Activated naive CD4-positive, alpha-beta T cell treated with Interleukin-2 at 50 U/mL for 16 hours (primary cell): ENCODE data around the gene ANAPC10.
"Not testable (repeated sequence)": the region's sequence is repeated elsewhere in the genome, so short reads cannot be mapped to it uniquely, and the experiment has no call there.

ENCODE experiments used
- DNase-seq: peaks from one replicate; pipeline ENCODE4 v3.0.0-alpha.2; 2020

The ANAPC10 gene, protein sequence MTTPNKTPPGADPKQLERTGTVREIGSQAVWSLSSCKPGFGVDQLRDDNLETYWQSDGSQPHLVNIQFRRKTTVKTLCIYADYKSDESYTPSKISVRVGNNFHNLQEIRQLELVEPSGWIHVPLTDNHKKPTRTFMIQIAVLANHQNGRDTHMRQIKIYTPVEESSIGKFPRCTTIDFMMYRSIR

DNA sequence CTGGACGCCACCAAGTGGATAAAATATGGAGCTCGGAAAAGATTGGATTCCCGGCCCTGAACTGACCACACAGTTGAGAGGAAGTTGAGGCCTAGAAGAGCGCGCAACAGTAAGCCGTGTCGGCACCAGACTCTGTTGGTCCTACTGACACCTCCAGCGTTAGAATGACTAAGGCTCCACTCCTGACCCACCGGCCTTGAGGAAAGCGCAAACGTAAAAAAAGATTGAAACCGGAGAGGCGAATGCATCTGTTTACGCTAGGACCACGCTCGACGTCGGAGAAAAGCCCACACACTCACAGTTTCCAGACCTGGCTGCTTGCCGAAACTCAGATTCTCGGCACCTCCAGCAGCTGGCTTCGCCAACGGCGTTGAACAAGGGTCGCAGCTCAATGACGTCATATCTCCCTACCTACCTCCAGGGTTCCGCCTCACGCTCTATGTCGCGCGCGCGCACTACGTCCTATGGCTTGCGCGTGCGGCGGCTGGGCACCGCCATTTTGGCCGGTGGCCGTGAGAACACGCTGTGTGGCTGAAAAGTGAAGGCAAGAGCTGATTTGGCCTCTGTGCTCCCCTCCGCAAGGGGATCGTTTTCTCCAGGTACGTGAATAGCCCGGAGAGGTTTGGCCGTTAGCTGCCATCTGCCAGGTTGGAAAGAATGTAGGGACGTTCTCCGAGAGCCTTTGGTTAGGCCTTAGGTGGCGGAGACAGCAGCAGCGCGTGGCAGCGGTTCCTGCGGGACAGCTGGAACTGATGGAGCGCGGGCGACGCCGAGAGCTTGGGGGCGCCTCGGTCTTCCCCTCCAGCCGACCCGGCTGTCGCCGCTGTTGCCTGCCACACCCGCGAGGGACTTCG lies at the start of gene ANAPC10, which contains the start of gene ABCE1:
Gene ANAPC10, minus strand, starts transcription at position 376 of the 854 bp plus-strand sequence. CDS start 2,097 bp downstream, outside the sequence.
Gene ABCE1, plus strand, starts transcription at position 491 of the 854 bp plus-strand sequence. CDS start 6,102 bp downstream, outside the sequence.
- DNase-seq: peak; percentile 96

DNA sequence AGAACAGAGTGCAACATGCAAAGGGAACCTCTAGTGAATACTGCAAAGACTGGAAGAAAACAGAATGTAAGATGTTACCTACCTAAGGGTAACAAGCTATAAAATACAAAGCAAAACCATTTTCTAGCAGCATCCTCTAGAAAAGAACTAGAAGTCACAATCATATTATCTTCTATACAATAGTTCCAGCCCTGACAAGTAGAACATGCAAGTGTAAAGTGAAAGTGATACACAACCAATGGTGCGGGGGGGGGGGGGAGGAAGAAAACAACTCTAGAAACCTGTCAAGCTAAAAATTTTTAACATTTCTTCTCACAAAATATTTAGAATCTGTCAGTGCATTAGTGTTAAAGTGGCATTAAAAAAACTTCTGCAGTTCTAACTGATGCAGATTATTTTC lies 38.2 kb upstream of the ANAPC10 start:
- DNase-seq: not testable (repeated sequence)

DNA sequence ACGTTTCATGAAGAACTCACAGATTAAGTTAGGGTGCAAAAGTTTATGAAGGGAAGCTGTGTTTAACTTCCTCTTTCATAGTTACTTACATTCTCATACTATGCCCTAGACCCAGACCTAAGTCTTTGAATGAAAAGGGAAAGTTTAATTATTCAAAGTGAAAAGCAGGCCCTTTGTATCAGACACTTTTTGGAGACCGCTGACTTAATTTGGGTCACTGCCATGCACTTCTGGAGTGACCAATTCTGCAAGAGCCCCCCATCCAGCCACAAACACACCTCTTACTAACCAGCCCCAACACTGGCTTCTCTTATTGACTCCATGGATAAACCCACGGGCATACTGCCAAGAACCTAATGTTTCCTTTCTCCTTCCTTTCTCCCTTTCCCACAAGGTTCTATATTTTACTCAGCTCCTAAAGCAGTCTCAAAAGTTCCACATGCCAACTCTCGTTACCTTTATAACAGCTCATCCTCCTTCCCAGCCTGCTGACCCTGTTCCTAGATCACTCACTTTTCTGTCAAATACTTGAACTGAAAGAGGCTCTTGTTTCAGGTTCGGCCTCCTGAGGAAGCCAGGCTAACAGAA lies 34.6 kb upstream of the ANAPC10 start:
- DNase-seq: no peak

DNA sequence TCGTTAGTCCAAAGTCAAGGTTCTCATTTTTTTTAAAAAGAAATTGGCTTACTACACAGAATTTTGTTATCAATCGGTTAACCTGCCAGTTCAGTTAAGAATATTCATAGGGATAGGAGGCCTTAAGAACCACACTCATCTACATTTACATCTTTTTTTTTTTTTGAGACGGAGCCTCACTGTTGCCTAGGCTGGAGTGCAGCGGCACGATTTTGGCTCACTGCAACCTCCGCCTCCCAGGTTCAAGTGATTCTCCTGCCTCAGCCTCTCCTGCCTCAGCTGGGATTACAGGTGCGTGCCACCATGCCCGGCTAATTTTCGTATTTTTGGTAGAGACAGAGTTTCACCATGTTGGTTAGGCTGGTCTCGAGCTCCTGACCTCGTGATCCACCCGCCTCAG lies 33.9 kb upstream of the ANAPC10 start:
- DNase-seq: no peak

DNA sequence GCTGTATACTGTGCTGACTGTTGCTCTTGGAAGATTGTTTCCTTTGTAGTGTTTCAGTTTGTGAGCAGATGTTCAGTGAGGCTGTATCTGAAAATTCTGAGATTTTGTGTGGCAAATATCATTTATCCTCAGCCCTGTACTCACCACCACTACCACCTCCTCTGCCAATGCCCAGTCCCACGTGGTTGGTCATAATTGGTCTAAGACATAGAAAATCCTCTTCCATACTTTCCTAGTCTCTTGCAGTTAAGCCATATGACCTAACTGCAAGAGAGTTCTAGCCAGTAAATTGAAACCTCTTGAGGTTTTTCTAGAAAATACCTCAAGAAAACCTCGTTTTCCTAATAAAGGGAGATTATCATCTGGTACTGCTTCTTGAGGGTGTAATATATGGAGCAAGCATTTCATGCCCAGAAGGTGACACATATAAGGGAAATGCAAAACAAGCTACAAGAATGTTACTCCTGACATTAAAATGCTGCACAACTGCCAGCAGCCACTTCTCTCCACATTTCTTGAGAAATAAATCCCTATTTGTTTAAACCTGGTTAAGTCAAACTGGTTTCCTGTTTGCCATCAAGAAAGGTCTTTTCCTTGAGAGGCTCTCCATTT lies 32.9 kb upstream of the ANAPC10 start:
- no peak for DNase-seq

DNA sequence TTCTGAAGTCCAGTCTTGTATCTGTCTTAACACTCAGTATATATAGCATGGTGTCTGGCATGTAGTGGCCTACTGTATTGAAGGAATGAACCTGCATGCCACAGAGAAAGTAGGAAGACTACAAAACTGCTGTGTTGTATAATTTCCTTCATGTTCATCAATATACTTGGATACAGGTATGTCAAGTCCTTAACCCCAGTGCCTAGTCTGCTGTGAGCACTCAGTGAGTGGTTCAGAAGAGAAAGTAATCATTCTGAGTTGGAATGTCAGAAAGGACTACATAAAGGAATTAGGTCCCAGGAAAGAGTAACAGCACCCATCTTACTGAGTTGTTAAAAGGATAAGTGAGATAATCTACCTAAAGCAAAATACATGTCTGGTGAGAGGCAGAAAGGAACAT lies 32.1 kb upstream of the ANAPC10 start:
- DNase-seq: no peak

DNA sequence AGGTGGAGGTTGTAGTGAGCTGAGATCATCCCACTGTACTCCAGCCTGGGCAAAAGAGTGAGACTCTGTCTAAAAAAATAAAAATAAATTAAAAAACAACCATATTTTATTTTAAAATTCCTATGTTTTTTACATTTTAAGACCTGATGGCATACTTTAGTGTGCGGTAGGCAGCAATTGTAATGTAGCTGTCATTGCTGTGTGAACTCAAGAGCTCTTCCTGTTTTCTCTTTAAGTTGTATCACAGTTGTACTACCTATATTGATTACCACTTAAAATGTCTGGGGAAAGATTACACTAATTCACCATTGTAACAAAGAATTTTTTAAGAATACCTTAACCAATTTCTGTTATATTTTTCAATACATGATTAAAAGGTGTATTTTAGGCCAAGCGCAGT lies 27.4 kb upstream of the ANAPC10 start:
- DNase-seq: no peak

DNA sequence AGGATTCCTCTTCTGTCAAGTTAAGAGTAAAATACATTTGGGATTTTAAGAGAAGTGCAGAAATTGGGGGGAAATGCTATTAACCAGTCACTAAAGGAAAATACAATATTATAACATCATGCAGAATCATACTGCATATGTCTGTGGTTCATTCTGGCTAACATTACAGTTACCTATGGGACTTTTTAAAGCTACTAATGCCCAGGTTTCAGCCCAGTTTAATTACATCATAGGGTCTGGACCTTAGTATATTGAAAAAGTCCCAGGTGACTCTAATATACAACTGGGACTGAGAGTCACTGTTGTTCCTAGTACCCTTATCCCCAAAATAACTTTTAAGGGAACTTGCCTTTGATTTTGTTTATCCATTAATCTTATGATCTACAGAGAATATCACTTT lies 10.1 kb upstream of the ANAPC10 start:
- no peak for DNase-seq

DNA sequence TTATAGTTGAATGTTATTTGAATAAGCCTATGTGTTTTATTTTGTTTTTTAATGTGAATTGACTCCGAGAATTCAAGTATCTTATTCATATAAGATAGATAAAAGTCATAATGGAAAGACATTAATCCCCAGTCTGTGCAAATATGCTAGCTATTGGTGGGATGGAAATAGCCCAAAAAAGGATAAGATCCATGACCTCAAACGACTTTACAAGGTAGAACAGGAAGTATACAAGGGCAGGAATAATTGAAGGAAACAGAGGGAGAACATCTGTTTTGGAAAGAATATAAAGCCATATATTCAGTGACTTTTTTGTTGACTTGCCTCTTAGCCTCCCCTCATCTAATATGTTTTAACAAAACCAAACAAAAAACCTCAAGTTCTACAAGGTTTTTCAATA lies 9.1 kb upstream of the ANAPC10 start:
- no peak for DNase-seq

DNA sequence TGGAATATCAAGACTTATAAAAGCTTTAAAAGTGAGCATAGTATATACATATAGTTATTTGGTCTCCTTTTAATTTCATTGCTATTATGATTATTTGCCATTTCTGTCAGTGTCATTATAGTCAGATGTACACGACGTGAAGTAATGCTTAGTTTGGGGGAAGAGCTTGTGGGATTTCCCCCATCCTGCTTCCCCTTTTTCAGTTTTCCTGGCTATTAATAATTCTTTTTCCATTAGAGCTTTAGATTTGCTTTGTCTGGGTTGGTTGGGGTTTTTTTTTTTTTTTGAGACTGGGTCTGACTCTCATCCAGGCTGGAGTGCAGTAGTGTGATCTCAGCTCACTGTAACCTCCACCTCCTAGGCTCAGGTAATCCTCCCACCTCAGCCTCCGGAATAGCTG lies 5.5 kb upstream of the ANAPC10 start:
- DNase-seq: no peak

DNA sequence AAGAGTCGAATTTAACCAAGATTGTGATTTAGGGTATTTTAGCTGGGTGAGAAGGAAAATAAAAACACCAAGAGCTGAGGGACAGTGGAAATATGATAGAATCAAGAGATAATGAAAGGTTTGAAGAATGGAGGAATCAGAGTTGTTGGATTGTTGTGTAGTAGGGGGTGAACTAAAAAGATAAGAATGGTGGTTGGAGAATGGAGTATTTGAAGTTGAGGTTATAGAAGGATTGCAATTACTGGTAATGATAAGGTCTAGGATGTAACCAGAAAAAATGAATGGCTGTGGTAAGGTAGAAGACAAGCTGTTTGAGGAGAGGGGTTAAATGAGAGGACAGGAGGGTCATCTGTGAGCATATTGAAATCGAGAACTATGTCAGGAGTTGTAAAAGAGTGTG lies 4.6 kb upstream of the ANAPC10 start:
- no peak for DNase-seq

DNA sequence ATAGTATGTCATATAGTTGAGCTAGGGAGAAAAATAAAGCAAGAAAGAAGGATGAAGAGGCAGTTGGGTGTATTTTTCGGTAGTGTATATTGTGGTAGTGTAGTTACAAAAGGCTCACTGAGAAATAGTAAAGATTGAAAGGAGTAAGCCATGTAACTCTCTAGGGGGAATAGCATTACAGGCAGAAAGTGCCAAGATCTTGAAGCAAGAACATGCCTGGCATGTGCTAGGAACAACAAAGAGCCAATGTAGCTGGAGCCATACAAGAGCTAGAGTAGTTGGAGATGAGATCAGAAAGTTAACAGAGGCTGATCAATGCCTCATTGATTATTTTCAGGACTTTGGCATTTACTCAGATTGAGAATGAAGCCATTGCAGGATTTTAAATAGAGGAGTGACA lies 3.1 kb upstream of the ANAPC10 start:
- DNase-seq: no peak

DNA sequence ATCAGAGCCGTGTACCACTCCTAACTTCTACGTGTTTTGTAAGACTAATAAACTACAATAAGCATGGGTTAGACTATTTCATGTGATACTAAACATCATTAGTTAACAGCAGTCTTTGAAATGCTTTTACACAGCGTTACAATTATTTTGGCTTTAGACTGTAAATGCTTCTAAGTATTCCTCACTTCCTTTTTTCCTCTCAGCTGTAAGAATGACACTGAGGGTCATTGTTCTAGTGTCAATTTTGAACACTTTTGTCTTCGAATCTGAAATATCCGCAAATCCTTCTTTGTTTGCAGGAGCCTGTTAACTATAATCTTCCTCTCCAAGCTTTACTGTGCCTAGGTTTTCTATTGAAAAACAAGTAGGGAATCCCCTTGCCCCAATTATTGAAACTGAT lies 1.7 kb upstream of the ANAPC10 start:
- DNase-seq: no peak

DNA sequence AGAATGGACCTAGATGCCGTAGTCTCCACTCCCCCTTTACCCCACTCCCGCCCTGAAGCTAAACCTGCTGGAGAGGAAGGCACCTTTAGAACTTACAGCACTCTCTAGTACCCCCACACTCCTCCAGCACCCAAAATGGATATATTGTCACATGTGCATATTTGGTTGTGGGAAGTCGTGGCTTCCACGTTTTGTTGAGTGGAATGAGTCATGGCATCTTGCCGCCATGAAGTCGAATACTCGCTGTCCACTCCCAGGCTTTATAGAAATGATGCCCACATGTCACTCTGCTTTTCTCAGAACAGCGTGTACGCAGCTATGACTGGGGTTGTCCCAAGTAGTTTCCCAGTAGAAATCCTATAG lies 660 bp upstream of the ANAPC10 start:
- DNase-seq: peak; percentile 57

DNA sequence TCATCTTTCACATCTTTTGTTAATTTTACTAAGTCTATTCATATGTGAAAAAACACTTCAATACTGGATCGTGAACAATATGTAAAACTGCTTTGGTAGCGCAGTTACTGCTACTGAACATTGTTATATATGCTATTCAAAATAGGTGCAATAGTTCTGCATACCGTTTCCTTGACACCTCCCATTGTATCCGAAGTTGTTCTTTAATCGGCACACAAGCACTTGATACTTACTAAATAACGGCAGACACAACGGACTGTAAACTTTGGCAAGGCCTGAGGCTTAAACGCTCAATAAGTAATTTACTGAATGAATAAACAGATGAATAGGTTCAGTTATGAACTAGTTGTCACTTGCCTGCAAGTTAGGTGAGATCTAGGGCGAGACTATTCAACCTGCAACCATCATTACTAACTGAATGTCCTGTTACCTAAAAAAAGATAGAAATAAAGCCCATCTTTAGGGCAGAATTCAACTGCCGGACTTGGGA lies 620 bp downstream of the ANAPC10 start:
- DNase-seq: no peak

DNA sequence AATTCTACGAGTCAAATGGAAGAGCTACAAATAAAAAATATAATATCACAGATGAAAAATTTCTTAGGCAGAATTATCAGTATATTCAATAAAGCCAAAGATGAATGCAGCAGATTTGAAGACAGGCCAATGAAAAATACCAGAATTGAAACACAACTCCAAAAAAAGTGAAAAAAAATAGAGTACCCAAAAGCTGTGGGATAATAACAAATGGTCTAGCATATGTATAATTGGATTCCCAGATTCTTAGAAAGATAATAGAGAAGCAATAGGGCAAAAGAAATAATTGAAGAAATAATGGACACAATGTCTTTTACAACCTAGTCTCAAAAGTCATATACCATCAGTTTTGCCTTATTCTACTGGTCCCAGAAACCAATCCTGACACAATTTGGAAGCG lies 4.4 kb downstream of the ANAPC10 start:
- DNase-seq: no peak

DNA sequence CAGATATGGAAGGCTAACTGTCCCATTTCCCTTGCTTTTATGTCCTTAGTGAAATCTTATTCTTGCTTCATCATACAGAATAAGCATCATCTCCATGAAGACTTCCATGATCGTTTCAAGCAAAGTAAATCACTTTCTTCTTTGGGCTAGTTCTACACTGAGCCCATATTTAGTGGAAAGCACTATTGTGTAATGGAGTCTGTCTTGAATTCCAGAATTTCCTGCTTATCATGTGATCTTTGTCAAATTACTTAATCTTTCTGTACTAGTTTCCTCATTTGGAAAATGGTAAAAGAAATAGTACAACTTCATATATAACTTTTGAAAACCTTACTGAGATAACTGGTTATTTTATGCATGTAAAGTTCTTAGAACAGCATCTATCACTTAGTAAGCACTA lies 7.6 kb downstream of the ANAPC10 start:
- no peak for DNase-seq

DNA sequence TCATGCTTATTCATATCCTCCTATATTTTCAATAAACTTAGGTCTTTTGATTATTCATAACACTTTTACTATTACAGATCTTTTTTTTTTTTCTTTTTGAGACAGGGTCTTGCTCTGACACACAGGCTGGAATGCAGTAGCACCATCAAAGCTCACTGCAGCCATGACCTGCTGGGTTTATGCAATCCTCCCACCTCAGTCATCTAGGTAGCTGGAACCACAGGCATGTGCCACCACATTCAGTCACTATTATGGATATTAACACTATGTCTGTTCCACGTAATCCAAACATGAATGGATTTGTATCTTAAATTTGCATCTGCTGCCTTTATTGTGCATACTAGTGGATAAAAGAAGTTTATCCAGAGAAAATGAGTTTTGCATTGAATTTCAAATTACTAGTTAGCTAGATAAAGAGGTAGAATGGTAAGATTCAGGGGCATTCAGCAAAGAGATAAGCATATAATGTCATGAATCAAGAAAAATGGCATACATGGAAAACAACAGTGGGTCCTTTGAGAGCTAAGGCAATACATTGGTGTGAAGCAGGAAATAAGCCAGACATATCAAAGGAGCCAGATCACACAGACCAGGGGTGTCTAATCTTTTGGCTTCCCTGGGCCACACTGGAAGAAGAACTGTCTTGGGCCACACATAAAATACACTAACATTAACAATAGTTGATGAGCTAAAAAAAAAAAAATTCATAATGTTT lies 13.9 kb downstream of the ANAPC10 start:
- no peak for DNase-seq

DNA sequence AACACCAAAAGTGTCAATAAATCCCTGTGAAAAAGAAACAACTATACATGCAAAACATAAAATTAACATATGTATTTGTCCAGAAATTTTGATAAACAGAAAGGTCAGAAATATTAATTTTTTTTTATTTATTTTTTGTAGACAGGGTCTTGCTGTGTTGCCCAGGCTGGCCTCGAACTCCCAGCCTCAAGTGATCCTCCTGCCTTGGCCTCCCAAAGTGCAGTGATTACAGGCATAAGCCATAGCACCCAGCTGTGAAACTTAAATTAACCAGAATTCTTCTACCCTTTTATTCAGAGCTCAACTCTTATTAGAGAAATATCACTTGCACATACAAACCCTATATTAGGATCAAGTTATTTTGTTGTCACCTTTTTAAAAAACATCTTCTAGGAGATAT lies 16.2 kb downstream of the ANAPC10 start:
- DNase-seq: no peak

DNA sequence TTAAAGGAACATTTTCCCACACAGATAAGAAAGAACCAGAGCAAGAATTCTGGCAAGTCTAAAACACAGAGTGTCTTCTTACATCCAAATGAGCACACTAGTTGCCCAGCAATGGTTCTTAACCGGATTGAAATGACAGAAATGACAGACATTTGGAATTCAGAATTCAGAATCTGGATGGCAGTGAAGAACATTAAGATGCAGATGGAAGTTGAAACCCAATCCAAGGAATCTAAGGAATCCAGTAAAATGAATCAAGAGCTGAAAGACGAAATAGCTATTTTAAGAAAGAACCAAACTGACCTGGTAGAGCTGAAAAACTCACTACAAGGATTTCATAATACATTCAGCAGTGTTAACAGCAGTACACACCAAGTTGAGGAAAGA lies 21.5 kb downstream of the ANAPC10 start:
- no peak for DNase-seq

DNA sequence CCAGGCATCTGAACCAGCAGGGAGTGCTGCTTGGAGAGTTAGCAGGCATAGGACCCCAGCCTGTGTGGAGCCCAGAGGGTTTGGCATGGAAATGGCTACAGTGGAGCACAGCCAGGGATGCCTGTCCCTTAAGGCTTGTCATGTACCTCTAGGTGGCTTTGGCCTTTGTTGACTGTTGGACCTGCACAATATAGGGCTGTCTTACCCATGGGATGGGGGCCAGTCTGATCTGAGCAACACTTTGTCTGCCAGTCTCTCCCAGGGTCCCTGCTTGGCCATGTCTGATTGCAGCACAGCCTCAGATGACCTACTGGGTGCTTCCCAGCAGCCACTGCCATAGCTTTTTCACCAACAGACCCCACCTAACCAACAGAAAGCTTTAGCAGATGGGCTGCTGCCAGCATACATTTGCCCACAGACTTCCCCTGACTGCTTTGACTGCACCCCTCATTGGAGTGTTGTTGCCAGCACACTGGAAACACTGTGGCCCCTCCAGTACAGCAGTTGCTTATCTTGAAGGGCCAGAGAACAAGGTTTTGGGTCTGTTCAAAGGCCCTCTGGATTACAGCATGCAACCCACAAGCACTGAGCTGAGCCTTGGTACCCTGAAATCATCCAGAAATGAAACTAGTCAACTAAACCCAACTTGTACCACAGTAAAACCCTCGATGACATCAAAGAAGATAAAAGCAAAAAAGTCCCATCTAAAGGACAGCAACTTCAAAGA lies 22.1 kb downstream of the ANAPC10 start:
- DNase-seq: no peak

DNA sequence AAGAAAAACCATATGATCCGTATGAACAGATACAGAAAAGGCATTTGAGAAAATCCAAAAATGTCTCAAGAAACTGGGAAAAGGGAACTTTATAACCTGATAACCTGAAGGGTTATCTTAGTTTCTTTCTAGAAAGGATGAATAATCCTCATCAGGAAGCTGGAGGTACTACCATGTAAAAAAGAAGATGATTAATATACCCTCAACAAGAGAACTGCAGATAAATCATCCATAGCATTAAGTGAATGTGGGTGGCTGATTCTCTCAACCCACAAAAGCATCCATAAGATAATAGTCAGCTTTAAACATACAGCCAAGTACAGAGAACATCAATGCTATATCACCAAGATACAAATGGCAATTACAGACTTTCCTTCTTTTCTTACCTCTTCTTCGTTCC lies 26.4 kb downstream of the ANAPC10 start:
- DNase-seq: no peak
